HepG2 (cell line): ENCODE data around the gene DLX6. TPM values are rescaled to one million over a fixed set of nuclear protein-coding genes. Genes with fewer than 3 reads are reported as not detected.

Experiments used
- MTA3 ChIP-seq: sonication (generic); formaldehyde crosslinking; IDR thresholded peaks from 2 replicates; pipeline ENCODE4 v1.4.0; 2020; ENCODE audit warnings: missing genetic modification reagents
- POLR2A ChIP-seq, 2 experiments: IDR thresholded peaks; 2 replicates each; pipeline ENCODE4 v1.6.1; 2011; ENCODE audit warnings: low read depth in 2 of 2, low read length in 2 of 2, mild to moderate bottlenecking in 1 of 2, moderate library complexity in 1 of 2; ENCODE audit not compliant: insufficient read depth in 1 of 2
- POLR2AphosphoS5 ChIP-seq: IDR thresholded peaks from 2 replicates; pipeline ENCODE4 v1.6.1; 2012; ENCODE audit warnings: low read depth, low read length
- THYN1 ChIP-seq: sonication (generic); formaldehyde crosslinking; IDR thresholded peaks from 2 replicates; pipeline ENCODE4 v1.8.1; 2023; ENCODE audit warnings: low read depth, mild to moderate bottlenecking, moderate library complexity, missing genetic modification reagents, borderline replicate concordance
- ZMYM2 ChIP-seq: sonication (generic); formaldehyde crosslinking; IDR thresholded peaks from 2 replicates; pipeline ENCODE4 v1.8.0; 2022; ENCODE audit warnings: mild to moderate bottlenecking, missing genetic modification reagents
- ZMYM3 ChIP-seq: sonication (generic); formaldehyde crosslinking; IDR thresholded peaks from 2 replicates; pipeline ENCODE4 v1.5.1; 2020; ENCODE audit warnings: mild to moderate bottlenecking, missing genetic modification reagents
- ZNF17 ChIP-seq: sonication (generic); formaldehyde crosslinking; IDR thresholded peaks from 2 replicates; pipeline ENCODE4 v1.5.0; 2020; ENCODE audit warnings: mild to moderate bottlenecking, missing genetic modification reagents
- ZNF256 ChIP-seq: sonication (generic); formaldehyde crosslinking; conservative IDR thresholded peaks from 2 replicates; pipeline ENCODE4 v1.4.0; 2020; ENCODE audit warnings: missing genetic modification reagents
- ZNF282 ChIP-seq: fragments of 450-650 bp; IDR thresholded peaks from 2 replicates; pipeline ENCODE4 v1.6.1; 2018; ENCODE audit not compliant: partially characterized antibody
- ZNF879 ChIP-seq: sonication (generic); formaldehyde crosslinking; IDR thresholded peaks from 2 replicates; pipeline ENCODE4 v1.8.1; 2023; ENCODE audit warnings: missing genetic modification reagents
- polyA plus RNA-seq, 8 experiments: library from polyadenylated mRNA; depleted of rRNA in 3 of 8; stranded (reverse) in 7 of 8; unstranded in 1 of 8; fragments of >200 nt; fragmentation: Illumina TruSeq in 4 of 8; extraction: Trizol in 4 of 8; gene quantifications; 2 replicates each; pipeline versions ENCODE4 v1.2.1 to v1.2.3, GENCODE V29; 2011 to 2016; ENCODE audit warnings: low read depth in 4 of 8, missing spikeins in 1 of 8, mixed read lengths in 1 of 8; ENCODE audit not compliant: insufficient read depth in 1 of 8
- total RNA-seq, 5 experiments: library from RNA; depleted of rRNA; stranded (reverse); fragments of >200 nt; fragmentation: Illumina TruSeq; extraction: Trizol; gene quantifications; 2 replicates each; pipeline ENCODE4 v1.2.3, GENCODE V29; 2016; ENCODE audit warnings: low read depth in 1 of 5
- TF ChIP-seq, protein P1 (sequence below): sonication (generic); formaldehyde crosslinking; IDR thresholded peaks from 2 replicates; pipeline ENCODE4 v1.4.0; 2020; ENCODE audit warnings: mild to moderate bottlenecking, missing genetic modification reagents
- TF ChIP-seq, protein P2 (sequence below): sonication (generic); formaldehyde crosslinking; conservative IDR thresholded peaks from 2 replicates; pipeline ENCODE4 v1.5.0; 2020; ENCODE audit warnings: missing genetic modification reagents

The DLX6 gene
- total and polyA plus RNA-seq, 2 of the 13 experiments (the other 11 are each of a cell fraction or from before 2014, with no cell fraction given) = 3.5 to 5.5 TPM

DNA sequence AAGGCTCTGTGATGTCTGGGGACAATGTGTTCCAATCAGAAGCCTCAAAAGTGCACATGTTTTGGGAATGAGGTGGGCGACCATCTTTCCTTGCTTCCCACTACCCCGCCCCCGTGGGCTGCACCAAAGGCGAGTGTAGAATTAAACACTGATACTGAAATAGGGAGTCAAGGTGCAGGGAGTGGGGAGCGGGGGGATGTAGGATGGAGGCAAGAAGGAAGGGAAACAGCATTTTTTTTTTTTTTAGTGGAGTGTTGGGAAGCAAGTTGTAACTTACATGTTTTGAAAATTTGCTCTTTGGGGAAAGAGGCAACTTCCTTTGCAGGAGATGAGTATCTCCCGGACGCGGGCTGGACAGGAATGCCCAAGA lies 19.8 kb downstream of the DLX6 start (continued):
- TF ChIP-seq, protein P1, sequence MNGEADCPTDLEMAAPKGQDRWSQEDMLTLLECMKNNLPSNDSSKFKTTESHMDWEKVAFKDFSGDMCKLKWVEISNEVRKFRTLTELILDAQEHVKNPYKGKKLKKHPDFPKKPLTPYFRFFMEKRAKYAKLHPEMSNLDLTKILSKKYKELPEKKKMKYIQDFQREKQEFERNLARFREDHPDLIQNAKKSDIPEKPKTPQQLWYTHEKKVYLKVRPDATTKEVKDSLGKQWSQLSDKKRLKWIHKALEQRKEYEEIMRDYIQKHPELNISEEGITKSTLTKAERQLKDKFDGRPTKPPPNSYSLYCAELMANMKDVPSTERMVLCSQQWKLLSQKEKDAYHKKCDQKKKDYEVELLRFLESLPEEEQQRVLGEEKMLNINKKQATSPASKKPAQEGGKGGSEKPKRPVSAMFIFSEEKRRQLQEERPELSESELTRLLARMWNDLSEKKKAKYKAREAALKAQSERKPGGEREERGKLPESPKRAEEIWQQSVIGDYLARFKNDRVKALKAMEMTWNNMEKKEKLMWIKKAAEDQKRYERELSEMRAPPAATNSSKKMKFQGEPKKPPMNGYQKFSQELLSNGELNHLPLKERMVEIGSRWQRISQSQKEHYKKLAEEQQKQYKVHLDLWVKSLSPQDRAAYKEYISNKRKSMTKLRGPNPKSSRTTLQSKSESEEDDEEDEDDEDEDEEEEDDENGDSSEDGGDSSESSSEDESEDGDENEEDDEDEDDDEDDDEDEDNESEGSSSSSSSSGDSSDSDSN (CRISPR knock-in tag) = no peak
- no peak for TF ChIP-seq ZMYM3 (CRISPR knock-in tag)
- TF ChIP-seq POLR2AphosphoS5 = no peak
- TF ChIP-seq ZNF282 = no peak
- no peak for TF ChIP-seq MTA3 (CRISPR knock-in tag)
- TF ChIP-seq ZMYM2 (CRISPR knock-in tag) = no peak
- TF ChIP-seq THYN1 (CRISPR knock-in tag) = no peak
- TF ChIP-seq ZNF256 (CRISPR knock-in tag) = no peak
- TF ChIP-seq, protein P2, sequence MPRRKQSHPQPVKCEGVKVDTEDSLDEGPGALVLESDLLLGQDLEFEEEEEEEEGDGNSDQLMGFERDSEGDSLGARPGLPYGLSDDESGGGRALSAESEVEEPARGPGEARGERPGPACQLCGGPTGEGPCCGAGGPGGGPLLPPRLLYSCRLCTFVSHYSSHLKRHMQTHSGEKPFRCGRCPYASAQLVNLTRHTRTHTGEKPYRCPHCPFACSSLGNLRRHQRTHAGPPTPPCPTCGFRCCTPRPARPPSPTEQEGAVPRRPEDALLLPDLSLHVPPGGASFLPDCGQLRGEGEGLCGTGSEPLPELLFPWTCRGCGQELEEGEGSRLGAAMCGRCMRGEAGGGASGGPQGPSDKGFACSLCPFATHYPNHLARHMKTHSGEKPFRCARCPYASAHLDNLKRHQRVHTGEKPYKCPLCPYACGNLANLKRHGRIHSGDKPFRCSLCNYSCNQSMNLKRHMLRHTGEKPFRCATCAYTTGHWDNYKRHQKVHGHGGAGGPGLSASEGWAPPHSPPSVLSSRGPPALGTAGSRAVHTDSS = no peak
- TF ChIP-seq ZNF17 (CRISPR knock-in tag) = no peak
- TF ChIP-seq ZNF879 (CRISPR knock-in tag) = no peak
- TF ChIP-seq POLR2A (IDR thresholded peaks at IDR 0.05; ENCODE audit: insufficient read depth in 1 of 2, low read depth in 2 of 2, low read length in 2 of 2) = no peak
